NCI-H2227 (cell line): Measurements from ENCODE around the gene CLDN24.
"Not testable (repeated sequence)": the region's sequence is repeated elsewhere in the genome, so short reads cannot be mapped to it uniquely, and the experiment has no call there.

Experiments used
- DNase-seq: peaks from one replicate; lab custom pipeline; 2025; ENCODE audit not compliant: unreplicated experiment; lab: John Stamatoyannopoulos, UW

The CLDN24 gene

DNA sequence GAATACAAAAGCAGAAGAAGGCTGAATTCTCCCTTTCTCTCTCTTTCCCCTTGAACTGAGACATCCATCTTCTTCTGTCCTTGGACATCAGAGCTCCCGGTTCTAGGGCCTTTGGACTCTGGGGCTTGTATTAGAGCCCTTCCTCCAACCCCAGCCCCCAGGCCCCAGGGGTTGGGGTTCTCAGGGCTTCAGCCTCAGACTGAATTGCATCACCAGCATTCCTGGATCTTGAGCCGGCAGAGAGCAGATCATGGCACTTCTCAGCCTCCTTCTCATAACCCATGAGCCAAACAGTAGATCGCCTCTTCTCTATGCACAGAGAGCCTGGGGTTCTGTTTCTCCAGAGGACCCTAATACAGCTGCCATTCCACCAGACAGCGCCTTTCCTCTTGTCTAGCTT is 25.3 kb upstream of the CLDN24 start:
- no peak for DNase-seq

DNA sequence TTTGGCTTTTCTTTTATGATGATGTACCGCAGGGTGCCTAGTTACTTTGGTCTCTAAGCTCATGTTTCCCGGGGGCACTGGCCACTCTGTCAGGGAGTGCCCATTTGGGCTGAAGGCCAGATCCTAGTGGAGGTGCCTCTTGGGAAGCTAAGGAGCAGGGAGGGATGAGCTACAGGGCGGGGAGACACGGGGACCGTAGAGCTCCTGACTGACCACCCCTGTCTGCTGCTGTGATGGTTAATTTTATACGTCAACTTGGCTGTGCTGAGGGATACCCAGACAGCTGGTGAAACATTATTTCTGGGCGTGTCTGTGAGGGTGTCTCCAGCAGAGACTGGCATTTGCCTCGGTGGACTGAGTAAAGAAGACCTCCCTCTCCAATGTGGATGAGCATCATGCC is 24.9 kb upstream of the CLDN24 start:
- DNase-seq = no peak

DNA sequence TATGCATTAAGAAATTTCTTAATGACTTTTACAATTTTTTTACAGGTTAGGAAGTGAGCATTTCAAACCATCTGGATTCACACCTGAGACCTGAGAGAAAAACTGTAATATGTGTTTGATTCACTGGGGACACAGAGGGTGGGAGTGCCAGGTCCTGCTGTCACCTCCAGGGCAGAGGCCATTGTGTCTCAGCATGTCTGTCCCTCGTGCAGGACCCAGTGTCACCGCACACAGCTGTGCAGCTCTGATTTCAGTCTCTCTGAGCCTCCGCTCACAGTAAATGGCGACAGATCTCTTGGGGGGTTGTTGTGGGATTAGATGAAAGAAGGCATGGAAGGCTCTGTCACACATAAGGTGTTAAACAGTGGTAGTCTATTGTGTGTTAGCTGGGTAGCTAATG is 23.0 kb upstream of the CLDN24 start:
- no peak for DNase-seq

DNA sequence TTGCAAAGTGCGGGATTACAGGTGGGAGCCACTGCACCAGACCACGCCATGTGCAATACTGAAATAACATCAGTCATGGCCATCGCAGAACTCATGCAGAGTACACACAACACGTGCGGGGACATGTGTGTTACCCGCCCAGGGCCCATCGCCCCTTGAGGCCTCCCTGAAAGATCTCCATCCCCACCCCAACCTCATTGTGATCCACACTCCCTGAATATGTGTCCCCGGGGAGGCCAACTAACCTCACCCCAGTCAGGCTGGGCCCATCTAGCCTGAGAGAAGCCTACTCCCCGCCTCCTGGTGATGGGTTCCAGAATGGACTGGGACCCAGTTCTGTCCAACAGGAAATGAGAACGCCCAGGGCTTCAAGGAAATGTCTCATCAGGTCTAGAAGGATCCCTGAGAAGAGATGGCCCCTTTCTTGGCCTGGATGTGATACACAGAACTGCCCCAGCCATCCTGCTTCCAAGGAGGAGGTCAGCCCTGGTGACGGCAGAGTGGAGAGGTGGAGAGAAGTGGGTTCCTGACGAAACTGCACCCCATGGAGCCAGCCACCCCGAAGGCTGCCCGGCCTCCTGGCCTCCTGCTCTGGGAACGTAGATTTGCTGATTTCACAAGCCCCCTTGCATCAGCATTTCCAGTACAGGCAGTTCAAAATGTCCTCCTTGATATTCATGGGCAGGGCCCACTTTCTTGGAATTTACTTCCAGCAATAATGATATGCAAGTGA is 22.5 kb upstream of the CLDN24 start:
- no peak for DNase-seq

DNA sequence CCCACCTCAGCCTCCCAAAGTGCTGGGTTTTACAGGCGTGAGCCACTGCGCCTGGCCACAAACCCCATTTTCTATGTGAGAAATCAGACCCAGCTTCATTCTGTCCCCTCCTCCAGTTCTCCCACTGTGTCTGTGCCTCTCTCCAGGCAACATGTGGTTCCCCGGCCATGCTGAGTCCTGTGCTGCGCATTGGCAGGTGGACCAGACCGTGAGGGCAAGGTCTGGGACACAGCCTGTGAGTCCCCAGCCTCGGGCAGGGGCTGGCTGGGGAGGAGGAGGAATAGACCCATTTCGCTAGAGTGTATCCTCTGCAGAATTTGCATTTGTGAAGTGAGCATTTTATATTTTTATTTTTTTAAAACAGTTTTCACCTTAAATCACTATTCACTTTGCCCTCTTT is 21.5 kb upstream of the CLDN24 start:
- no peak for DNase-seq

DNA sequence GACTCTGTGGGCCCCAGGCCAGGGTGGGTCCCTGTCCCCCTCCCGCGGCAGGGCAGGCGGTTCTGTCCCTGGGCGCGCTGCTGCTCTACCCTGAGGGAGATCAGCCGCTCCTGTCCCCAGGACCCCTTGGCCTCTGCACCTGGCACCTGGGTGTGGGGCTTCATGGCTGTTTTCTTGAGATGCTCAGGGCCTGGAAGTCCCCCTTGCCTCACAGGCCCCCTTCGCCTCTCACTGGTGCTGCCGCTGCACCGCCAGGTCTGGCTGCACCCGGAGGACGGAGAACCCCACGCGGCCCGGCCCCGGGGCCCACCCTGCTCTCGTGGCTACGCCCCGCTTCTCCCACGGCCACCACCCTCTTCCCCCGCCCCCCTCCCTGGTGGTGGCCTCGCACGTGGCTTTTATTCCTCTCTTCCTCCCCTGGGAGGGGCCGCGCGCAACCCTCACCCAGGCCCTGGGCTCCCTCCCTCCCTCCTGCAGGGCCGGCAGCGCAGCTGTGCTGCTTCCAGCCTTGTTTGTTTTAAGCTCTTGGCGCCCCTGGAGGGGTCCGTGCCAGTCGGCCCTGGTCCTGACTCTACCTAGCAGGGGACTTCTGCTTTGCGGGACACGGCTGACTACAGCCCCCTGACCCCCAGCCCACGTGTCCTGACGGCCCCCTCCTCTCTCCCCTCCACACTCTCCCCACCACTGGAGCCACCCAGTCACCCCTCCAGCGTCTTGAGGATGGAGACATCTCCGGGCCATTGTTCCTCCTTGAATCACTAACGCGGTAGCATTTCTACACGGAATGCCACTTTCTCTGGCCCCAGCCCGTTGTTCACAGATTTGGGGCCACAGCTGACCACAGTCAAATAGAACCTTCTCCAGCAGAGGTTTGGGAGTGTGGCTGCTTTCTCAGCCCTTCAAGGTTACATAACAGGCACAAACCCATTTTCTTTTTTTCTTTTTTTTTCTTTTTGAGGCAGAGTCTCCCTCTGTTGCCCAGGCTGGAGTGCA is 20.6 kb upstream of the CLDN24 start:
- DNase-seq = no peak

DNA sequence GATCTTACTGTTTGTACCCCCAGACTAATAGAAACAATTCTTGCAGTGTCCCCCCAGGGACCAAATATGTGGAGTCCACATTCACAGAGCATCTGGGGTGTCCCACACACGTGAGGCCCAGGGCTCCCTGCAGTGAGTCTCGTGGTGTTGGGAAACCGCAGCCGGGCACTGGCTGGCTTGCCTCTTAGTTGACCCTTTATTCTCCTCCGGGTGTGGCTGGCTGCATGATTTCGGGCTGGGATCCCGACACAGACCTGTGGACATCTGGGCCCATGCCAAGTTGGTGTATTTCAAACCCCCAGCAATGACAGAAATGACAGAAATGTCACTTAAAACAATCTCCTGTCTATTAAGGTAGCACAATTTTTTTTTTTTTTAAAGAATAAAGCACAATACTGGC is 15.6 kb upstream of the CLDN24 start:
- DNase-seq = no peak

DNA sequence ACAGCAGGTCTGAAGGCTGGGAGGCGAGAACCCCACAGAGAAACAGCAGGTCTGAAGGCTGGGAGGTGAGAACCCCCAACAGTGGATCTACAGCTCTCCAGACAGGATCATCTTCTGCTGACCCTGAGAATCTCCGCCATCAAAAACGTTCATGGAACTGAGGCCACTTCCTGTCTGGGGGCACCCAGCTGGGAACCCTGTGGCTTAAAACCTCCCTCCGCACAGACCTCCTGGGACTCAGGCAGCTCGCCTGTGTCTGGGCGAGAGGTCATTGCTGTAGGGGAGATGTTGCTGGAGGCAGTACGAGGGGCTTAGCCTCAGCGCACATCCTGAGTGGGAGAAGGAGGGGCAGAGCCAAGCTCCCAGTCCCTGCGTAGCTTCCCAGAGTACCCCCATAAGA is 15.1 kb upstream of the CLDN24 start:
- DNase-seq = no peak

DNA sequence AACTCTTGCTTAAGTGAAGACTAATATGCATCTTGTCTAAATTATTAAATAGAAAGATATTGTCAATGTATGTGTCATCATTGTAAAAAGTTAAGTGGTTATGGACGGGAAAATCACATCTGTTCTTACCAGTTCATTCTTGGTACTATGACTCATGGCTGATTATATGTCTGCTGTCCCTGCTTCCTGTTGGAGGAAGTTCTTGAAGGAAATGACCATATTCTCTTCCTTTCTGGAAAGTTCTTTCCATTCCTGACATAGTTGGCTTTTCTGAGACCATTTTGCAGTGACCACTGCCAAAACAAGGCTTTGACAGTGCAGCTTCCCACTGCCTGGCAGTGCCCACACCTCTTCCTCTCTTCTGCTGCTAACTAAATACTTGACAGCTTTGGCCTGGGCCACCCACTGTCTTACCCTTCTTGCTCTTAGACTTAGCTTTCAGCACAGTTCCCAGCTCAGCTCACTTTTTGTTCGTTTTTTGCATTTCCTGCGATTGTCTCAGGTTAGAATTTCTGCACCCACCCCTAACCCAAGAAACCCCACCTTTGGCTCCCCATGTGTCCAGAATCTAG is 13.2 kb upstream of the CLDN24 start:
- no peak for DNase-seq

DNA sequence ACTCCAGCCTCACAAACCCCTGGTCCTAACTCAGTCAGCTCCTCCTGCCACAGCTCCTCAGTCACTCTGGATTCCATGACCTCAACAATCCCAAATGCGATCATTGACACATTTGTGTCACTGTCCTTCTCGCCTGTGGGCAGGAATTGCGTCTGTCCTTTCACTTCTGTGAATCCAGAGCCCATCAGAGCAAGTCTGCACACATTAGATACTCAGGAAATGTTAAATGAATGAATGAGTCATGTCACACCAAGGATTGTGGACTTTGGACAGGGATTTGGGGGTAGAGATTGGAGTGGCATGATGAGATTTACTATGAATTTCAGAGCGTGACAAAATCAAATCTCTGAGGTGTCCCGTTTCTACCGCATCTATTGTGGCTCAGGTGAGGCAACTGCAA is 11.8 kb upstream of the CLDN24 start:
- no peak for DNase-seq

DNA sequence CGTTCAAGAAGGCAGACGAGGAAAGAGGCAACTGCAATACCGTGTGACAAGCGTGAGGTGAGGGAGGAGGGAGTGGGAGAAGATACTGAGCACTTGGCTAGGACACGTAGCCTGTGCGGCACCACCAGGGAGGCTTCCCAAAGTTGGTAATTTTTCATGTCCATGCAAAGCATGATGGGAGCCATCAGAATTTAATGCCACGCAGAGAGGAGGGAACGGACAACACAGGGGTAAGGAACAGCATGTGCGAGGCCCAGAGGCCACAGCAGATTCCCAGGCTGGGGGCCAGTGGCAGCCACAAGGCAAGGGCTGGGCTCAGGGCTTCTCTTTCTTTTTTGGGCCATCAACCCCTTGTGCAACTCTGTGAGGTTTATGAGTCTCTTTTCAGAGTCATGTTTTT is 11.0 kb upstream of the CLDN24 start:
- no peak for DNase-seq

DNA sequence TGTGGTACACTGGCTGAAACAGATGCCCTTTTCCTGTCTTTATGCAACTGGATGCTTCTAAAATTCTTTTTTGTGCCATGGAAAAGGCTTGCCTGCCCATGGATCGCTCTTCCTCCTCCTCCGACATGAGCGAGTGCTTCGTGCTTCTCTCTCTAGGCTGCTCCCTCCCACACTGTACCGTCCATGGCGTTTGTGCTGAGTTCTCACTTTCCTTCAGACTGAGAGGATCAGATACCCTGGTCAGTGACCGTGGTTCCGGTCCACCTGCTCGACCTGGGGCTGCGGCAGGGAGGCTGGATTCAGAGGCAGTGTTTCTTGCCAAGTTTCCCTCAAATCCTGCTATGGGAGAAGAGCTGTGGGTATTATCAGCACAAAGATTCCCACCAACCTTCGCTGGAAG is 10.2 kb upstream of the CLDN24 start:
- no peak for DNase-seq

DNA sequence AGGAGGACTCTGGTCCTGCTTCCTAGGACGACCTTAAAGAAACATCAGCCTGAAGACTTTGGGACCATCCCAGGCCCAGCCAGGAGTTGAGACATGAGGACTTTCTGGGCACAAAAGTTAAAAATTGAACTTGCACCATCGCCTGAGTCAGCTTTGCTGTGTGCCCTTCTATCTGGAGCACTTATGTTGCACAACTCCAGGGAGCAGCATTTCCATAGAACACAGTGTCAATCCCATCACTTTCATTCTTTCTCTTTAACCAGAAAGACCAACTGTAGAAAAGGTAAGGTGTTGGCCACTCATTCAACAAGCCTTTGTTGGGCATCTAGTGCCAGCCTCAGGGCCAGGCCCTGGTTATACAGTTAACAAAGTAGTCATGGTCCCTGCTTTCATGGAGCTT is 8.6 kb upstream of the CLDN24 start:
- DNase-seq = no peak

DNA sequence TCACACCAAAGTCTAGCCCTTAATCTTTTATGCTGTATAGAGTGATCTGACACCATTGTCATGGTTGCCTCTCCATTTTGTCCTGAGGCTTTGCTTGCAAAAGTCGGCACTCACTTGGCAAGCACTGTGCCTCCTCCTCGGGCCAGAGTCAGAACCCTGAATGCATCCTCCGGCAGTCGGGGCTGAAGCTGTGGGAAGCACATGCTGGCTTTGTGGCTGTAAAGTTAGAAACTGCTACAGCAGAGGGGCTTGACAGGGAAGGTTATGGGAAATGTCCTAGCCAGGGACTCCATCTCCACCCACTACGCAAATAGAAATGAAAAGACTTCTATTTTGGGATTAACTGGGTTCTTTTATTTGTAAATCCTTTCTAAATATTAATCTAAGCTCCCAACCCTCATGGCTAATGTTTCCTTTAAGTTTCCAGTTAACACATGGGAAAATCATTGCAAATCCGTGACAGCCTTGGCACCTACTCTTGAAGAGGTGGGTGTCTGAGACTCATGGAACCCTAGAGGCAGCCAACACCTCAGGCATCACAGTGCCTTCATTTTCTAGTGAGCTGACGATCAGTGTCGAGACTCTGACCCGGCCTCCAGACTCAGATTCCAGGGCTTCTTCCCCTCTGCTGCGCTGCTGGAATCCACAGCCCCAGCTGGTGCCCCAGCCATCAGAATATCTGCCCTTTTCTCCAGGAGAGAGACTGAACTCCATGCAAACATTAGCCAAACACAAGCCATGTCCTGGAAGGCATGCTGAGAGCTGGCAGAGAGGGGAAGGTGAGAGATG is 7.9 kb upstream of the CLDN24 start:
- DNase-seq = no peak

DNA sequence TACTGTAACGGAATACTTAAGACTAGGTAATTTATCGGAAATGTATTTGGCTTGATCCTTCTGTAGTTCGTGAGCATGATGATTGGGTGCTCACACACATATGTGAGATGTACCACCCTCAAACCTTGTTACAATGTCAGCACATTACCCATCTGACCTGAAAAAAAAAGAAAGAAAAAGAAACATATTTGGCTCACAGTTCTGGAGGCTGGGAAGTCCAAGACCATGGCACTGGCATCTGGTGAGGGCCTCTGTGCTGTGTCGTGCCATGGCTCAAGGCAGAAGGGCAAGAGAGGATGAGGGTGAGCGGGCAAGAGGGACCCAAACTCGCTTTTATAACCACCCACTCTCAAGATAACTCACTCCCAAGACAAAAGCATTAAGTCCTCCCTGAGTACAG is 7.0 kb upstream of the CLDN24 start:
- no peak for DNase-seq

DNA sequence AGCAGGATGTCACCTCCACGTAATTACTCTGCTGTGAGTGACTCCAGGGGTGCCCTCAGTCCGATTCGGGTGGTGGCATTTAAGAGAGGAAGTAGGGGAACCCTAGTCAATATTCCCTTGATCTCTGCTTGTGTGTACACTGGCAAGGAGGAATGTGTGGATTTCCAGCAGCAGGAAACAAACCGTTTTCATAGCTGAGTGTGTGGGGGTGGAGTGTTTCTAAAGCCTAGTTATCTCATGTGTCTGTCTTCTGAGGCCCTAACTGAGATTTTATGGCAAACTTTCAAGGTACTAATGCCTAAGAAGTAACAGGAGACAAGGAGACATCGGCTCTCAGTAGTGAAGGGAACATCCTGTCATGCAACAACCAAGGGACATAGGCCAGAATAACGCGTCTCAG is 6.6 kb upstream of the CLDN24 start:
- DNase-seq = no peak

DNA sequence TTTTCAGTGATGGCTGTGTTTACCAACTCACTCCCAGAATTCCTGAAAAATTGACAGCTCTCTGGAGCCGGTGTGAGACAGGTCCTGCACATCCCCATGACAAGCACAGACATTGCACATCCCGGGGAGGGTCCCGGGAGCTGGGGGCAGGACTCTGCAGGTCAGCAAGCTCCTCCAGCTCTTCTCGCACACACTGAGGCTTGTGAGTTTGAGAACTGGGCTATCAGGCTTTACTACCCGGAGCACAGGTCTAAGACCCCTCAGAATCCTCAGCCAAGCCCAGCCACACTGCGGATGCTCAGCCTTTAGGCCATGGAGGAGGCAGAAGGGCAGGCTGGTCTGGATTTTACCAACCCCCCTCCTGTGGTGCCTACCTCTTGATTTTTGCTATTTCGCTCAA is 5.6 kb upstream of the CLDN24 start:
- DNase-seq = no peak

DNA sequence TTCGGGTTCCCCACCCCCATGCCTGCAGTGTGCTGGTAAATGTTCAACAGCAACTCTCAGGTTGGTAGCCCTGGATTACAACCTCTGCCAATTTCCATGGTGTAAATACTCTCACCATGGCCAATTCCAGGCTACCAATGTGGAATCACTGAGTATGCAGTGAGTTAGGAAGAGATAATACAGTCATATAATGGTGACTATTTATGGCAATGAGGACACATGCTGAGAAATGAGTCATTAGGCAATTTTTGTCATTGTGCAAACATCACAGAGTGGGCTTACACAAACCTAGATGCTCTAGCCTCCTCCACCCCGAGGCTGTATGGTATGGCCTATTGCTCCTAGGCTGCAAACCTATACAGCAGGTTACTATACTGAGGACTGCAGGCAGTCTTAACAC is 4.6 kb upstream of the CLDN24 start:
- DNase-seq = no peak

DNA sequence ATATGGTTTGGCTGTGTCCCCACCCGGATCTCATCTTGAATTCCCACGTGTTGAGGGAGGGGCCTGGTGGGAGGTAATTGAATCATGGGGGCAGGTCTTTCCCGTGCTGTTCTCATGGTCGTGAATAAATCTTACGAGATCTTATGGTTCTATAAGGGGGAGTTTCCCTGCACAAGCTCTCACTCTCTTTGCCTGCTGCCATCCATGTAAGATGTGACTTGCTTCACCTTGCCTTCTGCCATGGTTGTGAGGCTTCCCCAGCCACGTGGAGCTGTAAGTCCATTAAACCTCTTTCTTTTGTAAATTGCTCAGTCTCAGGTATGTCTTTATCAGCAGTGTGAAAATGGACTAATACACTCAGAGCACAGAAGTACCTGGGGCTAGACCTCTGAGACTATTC is 4.2 kb upstream of the CLDN24 start:
- not testable (repeated sequence) for DNase-seq

DNA sequence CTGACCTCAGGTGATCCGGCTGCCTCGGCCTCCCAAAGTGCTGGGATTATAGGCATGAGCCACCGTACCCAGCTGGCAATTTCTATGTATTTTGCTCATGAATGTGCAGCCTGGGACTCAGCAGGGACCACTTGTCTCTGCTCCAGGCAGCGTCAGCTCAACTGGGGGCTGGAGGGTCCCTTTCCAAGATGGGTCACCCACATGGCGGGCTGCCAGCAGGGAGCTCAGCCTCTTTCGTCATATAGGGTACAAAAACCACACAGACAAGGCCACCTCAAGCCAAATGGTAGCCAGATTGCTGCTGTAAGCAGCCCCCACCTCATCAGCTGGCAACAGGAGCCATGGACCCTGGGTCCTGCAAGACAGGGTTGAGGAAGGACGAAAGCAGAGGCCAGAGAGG is 2.4 kb upstream of the CLDN24 start:
- DNase-seq = no peak

DNA sequence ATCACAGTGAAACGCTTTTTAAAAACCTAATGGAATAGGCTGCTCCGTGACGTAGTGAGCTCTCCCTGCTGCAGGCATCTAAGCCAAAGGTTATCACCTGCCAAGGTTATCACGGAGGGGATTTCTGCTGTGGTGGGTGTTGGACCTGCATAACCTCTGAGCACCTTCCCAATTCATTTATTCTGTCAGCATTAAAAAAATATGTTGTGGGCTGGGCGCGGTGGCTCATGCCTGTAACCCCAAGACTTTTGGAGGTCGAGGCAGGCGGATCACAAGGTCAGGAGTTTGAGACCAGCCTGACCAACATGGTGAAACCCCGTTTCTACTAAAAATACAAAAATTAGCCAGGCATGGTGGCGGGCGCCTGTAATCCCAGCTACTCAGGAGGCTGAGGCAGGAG is 1.8 kb upstream of the CLDN24 start:
- DNase-seq = not testable (repeated sequence)
